Left forelimb (tissue), 1 donor: Measurements from ENCODE around the gene AUTS2.

ENCODE experiments used
- DNase-seq: peaks from one replicate; pipeline ENCODE4 v3.0.0-alpha.2; 2018; ENCODE audit warnings: low spot score

Gene AUTS2

DNA sequence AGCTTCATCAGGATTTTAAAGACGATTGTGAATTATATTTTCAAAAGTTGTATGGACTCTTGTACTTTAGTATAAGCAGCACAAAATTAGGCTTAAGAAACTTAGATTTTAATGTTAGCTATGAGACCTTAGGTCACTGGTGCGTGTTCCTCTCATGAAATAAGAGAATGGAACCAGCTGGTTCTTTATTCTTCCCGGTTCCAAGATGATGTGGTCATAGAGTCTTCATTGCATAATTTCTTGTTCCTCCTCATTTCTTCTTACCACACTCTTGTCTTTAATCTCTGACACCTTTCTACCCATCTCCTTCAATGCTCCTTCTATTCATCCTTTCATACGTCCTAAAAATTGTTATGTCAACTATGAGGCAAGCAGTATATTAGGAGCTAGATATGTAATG, 437.2 kb downstream of the AUTS2 start:
- no peak for DNase-seq

DNA sequence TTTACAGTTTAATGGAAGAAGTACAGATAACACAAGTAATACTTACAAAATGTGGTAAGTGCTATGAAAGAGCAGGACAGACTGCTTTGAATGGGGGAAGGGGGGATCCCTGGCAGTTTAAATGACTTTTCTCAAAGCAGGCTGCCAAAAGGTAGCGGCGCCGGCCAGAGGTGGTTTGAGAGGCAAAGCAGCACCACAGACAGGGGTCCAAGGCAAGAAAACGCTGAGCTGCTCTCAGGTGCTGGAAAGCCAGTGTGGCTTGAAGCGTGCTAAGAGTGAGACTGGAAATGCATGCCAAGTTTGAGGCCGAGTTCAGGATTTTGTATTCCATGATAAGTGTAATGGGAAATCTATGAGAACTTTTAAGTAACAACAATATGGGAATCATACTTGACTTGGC, 437.7 kb downstream of the AUTS2 start:
- DNase-seq = no peak

DNA sequence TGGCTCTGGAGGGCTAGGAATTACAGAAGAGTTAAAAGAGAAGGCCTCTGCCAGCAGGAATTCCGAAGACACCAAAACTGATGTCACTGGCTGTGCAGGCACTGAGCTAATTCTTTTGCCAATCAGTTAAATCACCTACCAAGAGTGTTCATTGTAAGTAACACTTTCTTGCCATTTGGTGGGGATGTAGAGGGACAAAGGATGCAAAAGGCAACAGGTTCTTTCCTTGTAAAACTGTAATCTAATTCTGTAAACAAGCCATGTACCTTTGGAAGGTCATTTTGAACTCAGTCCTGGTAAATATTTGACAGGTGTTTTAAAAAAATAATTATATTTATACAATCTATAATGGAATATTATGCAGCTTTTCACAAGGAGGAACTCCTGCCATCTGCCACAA, 438.4 kb downstream of the AUTS2 start:
- no peak for DNase-seq

DNA sequence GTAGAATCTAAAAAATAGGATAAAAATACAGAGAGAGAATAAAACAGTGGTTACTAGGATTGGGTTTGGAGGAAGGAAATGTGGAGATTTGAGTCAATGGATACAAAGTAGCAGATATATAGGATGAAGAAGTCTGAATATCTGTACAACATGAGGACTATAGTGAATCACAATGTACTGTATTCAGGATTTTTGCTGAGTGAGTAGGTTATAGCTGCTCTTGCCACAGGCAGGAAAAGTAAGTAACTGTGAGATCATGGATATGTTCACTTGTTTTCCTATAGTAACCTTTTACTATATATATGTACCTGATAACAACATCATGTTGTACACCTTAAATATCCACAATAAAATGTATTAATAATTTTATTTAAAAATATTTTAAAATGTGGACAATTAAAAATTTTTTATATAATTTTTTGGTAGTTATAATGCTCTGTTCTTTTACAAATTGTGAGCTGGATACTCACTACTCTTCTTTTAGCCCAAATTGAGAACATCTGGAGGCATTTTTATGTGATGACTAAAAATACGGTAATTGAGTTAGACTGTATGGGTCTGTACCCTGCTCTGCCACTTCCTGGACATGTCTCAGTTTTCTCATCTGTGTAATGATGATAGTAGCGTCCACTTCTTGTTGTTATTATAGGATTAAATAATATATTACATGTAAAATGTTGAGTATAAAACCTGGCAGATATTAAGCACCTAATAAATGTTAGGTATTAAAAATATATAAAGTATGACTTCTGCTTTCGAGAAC, 439.1 kb downstream of the AUTS2 start:
- DNase-seq = no peak

DNA sequence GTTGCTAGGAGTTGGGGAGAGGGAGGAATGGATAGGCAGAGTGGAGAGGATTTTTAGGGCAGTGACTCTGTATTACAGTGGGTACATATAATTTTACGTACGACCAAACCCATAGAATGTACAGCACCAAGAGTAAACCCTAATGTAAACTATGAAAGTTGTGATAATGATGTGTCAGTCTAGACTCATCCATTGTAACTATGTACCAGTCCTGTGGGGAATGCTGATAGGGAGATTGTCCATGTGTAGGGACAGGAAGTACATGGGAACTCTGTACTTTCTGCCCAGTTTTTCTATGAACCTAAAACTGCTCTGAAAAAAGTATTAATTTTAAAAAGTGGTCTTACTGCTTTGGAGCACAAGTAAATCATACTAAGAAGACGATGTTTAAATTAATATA, 441.8 kb downstream of the AUTS2 start:
- DNase-seq = no peak

DNA sequence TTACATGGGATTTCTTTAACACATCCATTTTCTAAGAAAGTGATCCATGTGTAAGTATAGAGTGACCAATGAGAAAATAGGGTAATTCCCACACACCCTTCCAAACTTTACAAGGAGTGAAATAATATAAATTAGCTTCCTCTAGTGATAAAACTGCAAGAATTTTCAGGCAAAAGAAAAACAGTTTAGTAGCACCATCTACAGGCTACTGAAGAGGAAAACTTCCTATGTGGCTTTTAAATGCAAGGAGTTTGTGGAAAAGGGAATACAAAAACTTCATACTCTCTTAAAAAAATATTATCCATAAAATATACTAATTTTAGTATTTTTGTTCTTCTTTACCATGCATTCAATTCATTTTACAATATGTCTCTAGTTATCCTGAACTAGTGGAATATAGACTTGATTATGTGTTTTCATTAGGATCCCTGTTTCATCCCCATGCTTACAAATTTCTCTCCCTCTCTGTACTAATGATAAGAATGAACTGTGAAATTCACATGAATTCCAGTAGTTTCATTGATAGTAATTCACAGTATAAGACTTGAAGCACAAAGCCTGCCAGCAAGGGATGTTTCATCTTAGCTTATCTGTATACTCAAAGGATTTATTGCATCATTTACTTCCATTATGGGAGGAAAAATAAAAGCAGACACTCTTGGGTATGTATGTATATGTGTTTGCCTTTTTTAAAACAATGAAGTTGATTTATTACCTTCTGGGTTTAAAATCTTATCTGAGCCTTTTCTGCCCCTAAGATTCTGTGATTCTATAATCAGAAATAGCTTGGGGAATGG, 442.9 kb downstream of the AUTS2 start:
- no peak for DNase-seq

DNA sequence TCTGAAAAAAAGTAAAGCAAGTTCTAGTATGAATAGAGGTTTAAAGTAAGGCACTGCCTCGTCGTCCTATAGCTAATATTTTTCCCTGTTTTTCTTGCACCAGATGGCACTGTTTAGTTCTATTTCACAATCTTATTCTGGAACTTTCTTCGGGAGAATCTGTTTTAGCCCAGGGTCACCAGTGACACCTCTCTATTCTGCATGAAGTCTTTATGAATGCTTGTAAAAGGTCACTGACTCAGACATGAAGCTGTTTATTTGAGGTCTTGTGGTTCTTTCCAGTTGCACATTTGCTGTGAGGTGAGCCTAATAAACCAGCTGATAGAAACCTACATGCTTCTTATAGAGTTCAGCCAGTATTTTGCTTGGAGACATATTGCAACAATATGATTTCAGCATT, 444.3 kb downstream of the AUTS2 start:
- DNase-seq = no peak

DNA sequence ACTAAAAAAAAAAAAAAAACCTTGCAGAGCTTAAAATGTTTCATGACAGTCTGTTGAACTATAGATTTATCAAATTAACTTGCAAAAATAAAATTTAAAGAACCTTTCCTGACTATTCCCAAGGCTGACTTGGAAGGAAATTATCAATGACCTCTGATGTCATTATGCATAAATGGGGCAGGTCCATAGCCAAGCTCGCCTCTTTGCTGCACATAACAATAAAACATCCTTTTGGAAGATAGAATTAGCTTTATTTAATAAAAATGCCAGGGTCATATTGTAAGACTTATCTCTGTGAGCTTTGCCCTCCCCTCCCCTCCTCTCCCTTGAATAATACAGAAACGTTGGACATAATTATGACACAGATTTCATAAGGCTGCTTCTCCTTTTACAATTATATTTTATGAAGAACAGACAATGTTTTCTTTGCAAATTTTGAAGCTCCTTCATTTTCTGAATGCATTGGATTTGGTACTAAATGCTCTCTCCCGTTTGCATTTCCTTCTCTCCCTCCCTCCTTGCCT, 444.8 kb downstream of the AUTS2 start:
- no peak for DNase-seq

DNA sequence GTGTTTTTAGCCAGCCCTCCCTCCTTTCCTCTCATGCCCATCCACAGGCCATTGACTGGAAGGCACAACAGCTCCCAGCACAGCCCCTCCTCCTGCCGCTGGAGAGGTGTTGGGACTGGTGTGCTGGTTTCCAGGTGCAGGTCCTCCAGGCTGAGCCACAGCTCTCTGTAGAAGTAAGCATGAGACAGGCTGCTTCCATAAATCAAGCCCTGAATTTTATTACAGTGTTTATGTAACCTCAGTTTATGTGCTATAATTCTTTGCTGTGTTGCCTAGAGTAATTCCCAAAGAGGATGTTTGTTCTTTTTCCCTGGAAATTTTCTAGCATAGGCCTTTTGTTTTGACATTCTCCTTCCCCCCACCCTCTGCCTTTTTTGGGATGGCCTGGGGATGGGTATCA, 445.8 kb downstream of the AUTS2 start:
- no peak for DNase-seq

DNA sequence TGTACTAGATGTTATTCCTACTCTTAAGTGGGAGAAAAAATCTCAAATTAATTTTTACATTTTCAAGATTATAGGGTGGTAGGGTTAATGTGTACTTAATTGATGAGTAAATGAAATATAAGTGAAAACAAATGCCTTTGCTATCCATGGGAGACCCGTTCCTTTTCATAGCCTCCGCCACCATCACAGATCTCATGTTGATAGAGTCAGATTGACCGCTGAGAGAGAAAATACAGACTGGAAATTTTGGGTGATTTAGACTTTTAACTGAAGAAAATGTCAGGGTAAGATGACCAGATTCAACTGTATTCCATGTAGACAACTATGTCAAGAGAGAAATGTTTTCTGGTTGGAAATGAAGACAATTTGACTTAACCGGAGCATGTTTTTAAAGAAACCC, 446.2 kb downstream of the AUTS2 start:
- DNase-seq = no peak

DNA sequence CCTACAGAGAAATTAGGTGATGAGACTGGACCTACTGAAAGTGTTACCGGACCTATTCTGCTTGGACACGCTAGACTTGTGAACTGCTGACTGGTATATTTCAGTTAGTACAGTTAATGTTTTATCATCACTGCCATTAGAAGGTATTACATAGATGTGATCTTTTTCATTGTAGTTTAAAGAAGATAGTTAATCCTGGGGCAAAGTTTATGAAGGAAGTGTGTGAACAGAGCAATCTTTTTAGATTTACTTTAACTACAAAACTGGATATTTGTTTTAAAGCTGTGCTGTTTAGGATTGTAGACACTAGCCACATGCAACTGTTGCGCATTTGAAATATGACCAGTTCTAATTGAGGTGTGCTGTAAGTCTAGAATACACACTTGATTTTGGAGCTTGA, 446.7 kb downstream of the AUTS2 start:
- DNase-seq = no peak

DNA sequence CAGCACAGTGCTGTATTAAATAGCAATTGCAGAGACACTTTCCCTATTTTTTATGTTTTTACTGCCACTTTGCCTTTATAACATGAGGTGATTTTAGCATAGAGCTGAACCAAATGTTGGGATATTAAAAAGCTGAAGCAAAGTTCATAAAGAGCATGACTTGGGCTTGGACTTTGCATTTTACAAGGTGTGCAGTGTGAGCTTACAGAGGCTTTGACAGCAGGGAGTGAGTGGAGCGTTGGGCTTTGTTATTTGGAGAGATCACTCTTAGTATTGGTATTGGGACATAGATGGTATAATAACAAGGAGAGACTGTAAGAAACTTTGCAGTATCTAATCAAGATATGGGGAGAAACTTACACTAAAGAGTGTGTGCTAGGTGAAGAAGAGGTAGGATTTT, 449.1 kb downstream of the AUTS2 start:
- no peak for DNase-seq

DNA sequence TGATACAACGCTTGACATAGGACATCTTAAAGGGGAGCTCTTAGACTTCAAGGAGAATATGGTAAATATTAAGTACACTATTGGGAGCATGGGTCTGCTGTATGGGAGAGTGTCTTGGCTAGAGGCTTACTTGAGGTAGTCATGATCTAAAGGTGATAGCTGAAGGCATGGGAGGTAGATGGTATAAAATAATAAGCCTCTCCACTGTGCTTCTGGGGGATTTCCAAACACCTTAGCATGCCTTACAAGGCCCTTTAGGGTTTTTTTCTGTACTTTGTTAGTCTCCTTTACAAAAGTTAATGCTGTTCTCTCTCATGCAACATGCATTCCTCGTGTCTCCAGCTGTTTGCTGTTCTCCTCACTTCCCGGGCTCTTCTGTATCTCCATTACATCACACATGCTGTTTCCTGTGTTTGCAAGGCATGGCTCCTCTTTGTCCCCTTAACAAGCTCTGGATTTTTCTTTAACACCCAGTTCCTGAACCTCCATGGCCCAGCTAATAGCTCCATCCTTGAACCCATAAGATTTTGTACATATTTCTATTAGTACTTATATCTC, 449.7 kb downstream of the AUTS2 start:
- DNase-seq = no peak

DNA sequence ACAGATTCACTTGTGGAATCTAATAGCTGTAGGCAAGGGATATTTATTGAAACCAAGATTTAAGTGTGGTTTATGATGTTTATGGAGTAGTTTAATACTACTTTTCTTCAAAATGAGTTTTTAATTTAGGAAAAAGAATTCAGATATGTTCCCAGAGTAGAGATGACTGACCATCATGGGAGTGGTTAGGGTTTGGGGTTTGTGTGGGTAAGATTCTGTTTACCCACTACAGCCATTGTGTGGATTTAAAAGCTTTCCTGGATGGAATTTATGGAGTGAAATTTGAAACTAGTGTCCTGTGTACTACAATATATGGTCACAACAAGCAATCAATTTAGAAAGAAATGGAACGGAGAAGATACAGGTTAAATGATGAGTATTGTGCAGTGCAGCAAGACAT, 453.5 kb downstream of the AUTS2 start:
- DNase-seq = no peak

DNA sequence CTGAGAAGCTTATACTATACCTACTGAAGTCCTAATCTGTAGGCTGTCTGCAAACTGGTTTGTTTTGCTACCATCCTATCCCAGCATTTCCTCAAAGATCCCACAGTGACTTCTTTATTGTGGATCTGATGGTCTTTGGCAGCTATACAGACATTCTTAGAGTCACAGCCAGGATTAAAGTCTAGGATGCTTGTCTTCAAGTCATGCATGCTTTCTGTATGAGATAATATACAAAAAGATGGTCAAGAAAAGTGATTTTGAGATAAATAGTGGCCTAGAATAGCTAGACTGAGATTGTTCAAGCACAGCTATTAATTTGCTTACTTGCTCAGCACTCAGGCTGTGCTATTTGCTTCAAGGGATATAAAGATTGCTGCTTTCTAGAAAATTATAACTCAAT, 454.4 kb downstream of the AUTS2 start:
- no peak for DNase-seq

DNA sequence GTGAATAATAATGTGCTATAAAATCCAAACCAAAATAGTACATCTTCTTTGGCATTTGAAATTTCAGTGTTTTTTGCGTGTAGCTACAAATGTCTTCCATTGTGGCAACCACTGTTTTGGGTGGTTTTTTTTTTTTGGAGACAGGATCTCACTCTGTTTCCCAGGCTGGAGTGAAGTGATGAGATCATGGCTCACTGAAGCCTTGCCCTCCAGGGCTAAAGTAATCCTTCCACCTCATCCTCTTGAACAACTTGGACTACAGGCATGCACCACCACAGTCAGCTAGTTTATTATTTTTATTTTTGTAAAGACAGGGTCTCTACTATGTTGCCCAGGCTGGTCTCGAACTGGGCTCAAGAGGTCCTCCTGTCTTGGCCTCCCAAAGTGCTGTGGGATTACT, 455.1 kb downstream of the AUTS2 start:
- DNase-seq = no peak

DNA sequence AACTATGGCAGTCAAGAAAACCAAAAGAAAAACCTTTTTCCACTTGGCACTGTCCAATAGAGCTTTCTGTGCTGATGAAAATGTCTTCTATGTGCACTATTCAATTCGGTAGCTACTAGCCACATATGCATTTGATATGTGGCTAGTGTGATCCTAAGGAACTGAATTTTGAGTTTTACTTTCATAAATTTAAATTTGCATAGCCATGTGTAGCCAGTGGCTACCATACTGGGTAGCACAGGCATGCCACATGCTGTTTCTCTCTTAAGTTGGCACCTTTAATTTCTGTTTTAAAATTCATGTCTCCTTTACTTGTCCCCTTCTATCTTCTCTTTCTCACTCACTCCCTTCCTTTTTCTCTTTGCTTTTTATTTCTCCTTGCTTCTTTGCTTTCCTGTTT, 455.7 kb downstream of the AUTS2 start:
- DNase-seq = no peak

DNA sequence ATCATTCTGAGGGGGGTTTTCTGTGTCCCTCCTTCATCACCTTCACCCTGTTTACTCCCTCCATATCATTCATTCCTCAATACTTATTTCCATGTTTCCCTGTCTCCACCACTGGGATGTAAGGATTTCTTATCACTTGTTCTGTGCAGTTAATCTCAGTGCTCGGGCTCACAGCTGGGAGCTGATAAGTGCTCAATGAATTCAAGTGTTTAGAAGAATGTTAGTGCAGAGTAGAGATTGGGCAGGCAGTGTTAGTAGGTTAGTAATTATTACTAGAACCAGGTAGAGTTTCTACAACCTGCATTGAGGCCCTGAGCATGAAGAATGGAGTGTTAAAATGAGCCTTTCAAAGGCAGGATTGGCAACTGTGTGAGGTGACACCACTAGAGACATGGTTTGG, 458.1 kb downstream of the AUTS2 start:
- DNase-seq = no peak

DNA sequence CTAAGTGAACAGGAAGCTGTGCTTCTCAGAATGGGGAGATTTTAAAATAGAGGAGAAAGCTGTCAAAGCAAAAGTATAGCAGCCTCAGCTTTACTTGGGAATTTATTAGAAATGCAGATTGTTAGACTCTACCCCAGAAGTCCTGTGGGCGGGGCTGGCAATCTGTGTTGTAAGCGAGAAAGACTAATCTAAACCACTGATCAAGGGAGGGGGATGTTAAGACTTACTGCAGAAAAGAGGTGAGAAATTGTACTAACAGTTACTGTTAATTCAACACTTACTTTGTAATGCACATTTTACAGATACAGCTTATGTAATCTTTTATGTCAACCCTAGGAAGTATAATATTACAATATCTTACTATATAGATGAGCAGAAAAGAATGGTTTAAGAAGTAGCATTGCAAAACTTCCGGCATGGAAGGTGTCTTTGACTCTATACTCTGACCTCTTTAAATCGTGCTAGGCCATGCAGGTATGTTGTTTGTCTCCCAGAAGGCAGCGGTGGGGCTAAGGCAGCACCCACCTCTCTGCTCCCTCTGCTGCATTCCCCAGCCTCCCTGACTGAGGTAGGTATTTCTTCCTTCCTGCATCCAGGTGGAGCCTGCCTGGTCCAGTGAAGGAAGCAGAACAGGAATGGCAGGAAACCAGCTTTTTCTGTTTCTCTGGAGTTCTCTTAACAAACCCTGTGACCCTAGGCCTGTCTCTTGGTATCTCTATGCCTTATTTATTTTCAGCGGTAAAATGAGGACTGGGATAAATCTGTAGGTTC, 462.2 kb downstream of the AUTS2 start:
- DNase-seq = no peak

DNA sequence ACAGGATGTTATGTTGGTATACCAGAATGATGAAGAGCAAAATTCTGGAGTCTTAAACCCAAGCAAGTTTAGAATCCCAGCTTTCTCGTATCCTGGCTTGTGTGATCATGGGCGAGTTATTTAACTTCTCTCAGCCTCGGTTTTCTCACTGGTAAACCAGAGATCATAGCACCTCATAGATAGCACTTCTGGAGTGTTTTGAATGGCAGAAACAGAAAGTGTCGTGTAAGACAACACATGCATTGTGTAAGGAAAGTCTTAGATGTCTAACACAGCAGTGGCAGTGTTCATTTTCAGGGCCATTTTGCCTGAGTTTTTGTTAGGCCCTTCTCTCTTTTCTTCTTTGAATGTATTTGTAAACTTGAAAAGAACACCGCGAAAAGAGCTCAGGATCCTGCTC, 465.1 kb downstream of the AUTS2 start:
- no peak for DNase-seq

DNA sequence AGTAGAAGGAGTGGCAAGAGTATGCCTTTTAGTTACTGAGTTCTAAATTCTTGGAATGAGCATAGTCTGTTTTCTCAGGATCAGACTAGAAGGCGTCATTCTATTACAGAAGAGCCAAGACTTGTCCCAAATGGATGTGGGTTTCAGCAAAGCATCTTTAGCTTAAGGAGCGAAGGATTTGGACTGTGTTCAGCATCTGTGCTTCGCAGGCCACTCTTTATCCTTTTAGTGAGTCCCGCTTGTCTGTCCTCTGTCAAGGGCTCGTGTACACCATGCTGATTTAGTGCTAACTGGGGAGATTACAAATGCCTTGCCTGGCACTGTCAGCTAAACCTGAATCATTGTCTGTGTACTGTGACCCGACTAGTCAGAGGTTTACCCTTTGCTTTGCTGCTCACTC, 465.7 kb downstream of the AUTS2 start:
- DNase-seq = peak; percentile 67

DNA sequence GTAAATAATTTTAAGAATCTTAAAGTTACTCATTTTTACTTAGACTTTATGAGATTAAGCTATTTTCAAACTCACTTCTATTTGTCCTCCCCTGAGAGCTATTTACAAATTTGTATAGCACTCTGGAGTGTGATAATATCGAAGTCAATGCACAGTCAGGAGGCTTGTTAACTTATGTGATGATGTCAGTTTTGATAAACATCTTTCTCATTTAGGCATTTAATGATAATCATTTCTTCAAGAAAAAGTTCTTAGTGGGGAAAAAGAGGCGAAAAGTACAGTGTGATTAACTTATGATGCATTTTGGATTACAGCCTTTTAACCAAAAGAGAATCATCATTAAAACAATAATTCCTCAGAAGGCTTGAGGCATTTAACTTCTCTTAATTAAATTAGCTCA, 468.6 kb downstream of the AUTS2 start:
- DNase-seq = no peak
